Stimulated activated CD4-positive, alpha-beta T cell treated with anti-CD3 and anti-CD28 coated beads, Interleukin-2, amount 100 ng/mL, for 48 hours (primary cell): ENCODE data around the gene SND1.

Experiments
- DNase-seq, 2 donors: peaks; one replicate each; pipeline ENCODE4 v3.0.0-alpha.2; 2020

Gene SND1

DNA sequence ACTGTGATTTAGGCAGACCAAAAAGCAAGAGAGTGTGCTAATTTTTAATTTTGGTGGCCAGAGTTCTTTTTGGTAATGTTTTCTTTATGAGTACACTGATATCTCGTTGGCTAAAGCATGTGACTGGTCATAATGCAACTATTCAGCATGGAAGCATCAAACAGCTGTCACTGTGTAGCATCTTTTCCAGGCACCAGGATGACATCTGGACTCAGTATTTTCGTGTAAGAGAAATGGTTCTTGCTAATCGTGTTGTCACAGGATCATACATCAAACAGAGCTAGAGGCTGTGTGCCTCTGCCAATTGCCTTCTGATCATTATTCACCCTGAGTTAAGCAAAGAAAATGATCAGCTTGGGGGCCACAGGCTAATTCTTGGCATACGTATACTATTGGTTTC, 118.9 kb downstream of the SND1 start:
- DNase-seq: no peak

DNA sequence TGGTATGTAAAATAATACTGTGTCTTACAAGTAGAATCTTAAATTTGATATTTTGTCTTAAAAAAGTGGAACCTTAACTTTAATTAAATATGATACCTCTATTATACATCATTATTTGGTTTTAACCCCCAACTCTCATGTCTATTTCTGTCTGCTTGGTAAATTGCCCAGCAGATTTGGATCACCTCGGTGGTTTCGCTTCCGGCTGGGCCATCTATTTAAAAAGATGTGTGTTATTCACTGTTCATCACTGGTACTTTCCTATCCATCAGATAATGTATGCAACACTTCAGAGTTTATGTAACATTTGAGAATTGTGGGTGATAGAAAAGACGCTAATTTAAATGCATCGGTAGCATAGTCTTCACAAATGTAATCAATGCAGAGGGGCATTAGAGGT, 119.7 kb downstream of the SND1 start:
- DNase-seq: no peak

GRCh38 chr7:127776776-127777386, 124.9 kb downstream of the SND1 start:
- no peak for DNase-seq

GRCh38 chr7:127780489-127780888, 128.5 kb downstream of the SND1 start:
- no peak for DNase-seq

DNA sequence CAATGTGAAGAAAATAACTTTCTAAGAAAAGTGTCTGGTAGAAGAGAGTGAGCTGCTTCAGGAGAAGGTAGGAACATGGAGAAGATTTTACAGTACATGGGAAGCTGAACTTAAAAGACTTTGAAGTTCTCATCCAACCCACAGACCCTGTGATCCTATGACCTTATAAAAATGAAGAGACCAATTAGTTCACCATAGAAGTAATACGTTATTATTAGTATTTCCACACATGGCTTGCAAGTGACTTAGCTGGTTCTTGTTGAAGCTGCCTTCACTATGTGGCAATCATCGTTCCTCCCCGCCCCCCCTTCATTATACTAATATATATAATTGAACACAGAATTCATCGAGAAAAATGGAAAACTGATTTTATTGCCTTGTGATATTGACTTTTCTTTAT, 129.1 kb downstream of the SND1 start:
- DNase-seq: no peak

DNA sequence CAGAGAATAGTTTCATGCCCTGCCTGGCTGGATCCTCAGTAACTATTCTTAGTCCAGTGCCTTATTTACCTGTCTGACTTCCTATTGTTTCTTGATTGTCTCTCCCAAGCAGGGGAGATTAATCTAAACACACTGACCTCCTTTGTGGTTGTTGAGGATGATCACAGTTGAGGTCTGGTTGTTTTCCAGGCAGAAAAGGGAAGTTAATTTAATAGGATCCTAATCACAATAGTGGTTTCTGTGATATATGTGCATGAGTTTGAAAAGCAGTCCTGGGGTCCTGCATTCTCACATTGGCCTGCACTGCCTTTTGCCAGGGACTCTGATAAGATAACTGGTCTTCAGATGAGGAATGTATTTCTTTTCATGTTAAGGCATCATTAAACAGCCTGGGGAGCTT, 130.1 kb downstream of the SND1 start:
- DNase-seq: no peak

DNA sequence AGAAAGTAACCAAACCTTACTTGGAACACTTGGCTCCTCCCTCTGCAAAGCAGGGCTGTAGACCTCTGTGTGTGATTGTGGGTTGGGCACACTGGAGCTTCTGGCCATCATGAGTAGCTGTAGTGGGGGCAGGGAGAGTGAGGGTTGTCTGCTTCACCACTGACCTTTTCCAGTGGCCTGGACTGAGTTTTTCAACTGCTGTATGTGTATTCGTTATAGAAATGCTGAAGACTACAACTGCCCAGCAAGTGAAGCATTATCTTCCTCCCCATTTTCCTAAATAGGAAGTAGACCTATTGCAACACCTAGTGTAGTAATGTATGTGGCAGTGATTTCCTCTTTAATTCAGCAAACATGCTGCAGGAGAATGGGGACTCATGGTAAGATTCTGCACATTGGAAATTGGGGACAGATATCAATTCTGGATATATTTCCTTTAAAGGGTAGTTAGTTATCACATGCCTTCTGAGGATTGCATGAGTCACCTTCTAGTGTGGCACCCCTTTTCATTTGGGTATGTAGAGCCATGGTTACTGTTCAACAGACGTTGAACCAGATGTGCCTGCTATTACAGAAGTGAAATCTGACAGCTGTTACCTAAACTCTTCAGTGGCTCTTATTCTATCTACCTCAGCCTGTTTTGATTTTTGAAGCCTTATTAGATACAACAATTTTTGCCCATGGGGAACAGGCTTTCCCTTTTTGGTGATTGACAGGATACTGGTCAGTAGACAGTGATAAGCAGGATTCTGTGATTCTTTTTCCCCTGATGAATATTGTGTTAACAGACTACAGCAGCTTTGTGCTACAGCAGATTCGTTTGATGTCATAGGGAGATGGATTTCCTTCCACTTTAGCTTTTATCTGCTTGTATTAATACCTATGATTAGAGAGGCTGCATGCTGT, 130.9 kb downstream of the SND1 start:
- no peak for DNase-seq

DNA sequence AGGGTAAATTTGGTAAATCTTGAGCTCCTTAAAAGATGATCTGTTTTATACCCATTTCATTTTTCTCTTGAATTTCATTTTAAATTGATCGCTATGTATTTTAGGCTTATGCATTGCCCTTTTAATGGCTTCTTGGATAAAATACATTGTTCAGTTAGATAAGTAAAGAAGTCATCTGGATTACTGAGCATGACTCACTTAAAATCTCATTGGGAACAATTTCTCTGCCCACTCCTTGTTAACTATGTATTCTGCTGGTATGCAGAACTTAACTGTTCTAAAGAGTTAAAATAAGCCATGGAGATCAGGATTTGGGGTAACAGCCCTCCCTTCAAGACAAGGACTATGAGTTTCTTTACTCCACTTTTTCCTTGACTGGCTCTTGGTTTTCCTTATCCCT, 134.2 kb downstream of the SND1 start:
- DNase-seq: no peak

- no peak for DNase-seq
Measured at GRCh38 chr7:127789031-127789430, 137.0 kb downstream of the SND1 start.

DNA sequence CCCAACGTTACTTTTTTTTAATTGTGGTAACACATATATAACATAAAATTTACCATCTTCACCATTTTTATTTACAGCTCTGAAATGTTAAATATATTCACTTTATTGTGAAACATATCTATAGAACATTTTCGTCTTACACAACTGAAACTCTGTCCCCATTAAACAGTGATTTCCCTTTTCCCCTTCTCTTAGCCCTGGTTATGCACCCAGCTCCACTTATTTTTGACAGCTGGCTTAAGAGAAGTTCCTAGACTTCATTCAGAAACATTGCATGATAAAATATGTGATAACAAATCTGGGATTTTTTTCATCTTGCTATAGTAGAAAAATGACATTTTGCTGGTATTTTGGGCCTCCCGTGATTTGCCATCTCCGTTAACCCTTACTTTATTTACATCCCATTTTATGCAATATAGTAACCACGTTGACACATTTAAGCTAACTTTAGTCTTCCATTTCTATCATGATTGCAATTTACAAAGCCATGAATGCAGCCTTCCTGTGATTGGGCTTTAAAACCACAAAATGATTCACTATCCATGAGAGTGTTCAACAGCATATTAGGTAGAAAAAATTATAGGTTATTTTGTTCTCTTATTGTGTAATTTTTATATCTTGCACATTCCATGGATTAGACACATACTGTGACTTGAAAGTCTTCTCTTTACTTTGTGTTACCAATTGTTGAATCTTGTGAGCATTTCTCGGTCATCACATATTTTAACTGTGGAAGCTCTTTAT, 139.6 kb downstream of the SND1 start:
- DNase-seq: no peak

DNA sequence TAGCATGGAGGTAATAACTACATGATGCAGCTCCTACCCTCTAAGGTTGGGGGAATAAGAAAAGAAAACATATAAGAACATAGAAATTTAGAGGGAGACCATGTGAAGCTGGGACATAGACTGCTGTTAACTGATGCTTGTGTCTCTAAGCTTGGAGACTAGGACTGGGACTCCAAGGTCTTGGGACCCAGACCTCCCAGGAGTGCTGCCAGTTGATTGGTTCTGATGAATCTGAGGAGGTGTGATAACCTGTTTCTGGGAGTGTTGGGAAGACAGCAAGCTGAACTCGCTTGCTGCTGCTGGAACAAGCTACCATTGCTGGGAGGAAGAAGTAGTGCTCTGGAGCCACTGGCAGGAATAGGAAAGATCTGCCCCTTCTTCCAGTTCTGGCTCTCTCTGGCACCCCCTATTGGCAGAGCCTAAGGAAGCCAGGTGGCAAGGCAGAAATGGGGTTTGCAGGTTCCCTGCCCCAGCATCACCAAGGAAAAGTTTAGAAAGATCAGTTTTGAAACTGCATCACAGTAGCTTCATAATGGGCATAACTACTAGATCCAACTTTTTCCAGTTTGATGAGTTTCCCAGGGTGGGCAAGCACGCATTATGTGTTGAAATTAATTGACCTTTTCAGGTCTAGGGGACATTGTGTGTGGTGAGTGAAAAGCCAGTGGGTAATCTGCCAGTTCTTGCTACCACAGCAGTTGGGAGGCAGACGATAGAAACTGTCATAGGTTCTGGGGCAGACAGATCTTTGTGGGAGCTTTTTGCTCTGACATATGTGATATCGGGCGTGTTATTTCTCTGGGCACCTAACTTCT, 140.7 kb downstream of the SND1 start:
- peak; percentile 36 to 38 for DNase-seq

DNA sequence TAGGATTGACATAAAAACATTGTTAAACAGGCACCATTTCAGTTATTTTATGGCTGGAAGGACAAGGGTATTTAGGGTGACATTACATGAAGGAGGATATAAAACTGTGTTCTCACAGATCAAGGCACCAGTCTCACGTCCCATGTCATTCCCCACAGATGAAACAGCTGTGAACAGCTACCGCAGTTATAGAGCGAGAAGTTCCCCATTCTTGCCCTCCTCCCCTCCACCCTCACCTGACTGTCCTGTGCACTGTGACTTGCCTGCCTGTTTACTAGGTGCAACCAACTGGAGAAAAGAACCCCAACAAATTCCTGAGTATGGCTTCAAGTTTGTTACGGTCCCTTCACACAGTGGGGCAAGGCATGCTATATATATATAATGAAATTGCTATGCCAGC, 141.6 kb downstream of the SND1 start:
- no peak for DNase-seq

DNA sequence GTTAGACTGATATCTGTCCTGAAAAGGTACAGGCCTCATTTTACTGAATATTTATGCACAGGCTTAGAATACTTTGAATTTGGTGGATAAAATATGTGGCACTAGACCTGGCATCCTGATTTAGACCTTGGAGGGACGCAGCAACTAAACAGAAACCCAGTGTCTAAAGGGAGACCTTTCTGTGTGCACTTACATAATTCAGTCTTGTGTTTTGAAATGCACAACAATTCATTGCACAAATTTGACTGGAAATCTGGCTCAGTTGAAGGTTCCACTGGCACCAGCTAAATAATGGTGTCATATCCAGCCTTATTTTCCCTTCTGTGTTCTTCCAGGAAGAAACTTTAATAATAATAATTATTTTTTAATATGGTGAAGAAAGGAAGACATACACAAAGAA, 142.1 kb downstream of the SND1 start:
- DNase-seq: no peak

- DNase-seq: no peak
Measured at GRCh38 chr7:127794551-127794950, 142.6 kb downstream of the SND1 start.

- no peak for DNase-seq
Measured at GRCh38 chr7:127798023-127798422, 146.0 kb downstream of the SND1 start.

- DNase-seq: no peak
Measured at GRCh38 chr7:127798769-127799372, 146.9 kb downstream of the SND1 start.

DNA sequence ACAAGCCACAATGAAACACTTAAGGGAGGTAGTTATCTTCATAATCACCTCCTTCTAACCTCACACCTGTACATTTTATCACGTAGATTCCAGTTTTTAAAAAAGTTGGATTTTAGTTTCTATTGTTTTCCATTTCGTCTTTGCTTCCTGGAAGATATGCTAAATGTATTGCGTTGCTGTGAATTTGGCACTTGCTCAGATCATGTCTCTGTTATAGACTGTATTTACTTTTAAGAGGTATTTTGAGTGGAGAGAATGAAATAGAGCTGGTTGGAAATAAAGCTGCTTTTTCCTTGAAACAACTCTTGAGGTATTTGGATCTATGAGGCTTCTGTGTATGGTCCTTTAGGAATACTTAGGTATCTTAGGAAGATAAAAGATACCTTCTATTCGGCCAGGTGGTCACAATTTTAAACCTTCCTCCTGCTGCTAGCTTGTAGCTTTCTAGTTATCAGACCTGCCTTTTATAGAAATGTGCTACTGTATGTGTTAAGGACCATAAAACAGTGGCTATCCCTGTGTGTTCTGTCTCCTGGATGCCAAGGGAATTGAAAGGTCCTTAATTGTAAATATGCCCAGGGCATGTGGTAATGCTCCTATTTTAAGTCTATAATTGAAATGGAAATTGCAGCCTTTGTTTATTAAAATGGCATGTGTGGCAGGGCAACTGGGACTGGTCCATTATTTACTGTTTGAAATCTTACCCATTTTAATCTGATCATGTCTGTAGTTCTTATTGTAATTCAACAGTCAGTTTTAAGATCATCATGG, 147.7 kb downstream of the SND1 start:
- DNase-seq: no peak

DNA sequence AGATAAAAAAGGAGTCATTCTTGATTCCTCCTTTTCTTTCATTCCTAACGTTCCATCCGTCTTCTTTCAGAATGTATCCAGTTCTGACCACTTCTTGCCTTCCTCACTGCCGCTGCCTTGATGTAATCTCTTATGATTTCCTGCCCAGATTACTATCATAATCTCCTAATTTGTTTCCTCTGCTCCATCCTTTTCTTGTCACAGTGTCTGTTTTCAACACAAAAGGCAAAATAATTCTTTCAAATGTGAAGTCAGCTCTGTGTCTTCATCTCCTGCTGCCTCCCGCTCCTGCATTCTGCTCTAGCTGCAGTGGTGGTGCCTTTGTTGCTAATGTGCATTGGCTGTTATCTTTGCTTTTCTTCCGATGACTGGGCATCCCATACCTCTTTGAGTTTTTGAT, 150.9 kb downstream of the SND1 start:
- DNase-seq: no peak

DNA sequence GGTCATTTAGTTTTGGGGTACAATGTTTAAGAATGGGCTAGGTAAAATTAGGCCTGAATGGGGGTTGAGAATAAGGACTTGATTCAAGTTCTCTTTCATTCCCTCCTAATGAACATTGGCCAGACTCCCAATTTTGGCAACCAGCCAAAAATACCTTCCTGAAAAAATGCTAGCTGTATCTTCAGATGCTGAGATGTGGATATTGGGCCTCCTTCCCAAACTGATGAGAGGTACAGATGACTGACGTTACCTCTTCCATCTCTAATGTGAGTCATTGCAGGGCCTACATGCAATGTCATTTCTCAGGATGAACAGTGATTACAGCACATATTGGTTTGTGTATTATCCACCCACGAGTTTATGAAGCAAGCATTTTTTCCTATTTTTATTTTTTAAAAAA, 151.6 kb downstream of the SND1 start:
- no peak for DNase-seq

DNA sequence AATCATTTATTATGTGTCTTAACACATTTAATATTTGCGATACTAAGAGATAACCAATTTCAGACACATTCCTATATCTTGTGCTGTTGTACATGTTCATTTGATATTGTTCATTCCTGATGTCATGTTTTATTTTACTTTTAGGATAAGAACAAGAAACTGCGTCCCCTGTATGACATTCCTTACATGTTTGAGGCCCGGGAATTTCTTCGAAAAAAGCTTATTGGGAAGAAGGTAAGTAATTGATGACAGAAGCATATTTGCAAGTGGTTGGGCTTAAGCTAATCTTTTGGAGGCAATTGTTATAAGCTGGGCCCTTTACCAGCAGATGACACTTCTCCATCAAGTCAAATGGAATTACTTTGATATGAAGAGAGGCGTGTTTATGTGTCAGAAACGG, 155.3 kb downstream of the SND1 start:
- DNase-seq: no peak

- DNase-seq: no peak
Measured at GRCh38 chr7:127807829-127808228, 155.8 kb downstream of the SND1 start.

DNA sequence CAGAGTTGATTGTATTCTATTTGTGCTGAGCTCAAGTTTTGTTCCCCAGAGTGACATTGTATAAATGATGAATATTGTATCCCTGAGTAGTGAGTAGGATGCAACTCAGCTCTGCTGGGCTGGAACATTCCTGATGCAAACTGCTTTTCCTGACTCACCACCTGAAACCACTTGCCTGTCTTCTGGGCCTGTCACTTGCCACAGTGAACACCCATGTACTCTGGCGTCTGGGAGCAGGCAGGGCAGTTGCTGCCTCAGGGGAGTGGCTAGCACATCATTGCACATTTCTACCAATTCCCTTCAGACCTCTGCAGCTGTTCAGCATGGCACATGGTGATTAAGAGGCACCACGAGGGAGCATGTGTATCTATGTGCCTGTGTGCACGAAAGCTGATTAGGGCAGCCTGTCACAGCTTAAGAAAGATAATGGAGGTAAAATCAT, 157.3 kb downstream of the SND1 start:
- DNase-seq: no peak
